Stomach (tissue), 4 donors: ENCODE results near the gene BCAN.

ENCODE experiments used
- CTCF ChIP-seq, 7 experiments: fragments of 450-650 bp in 4 of 7; fragments of 200-600 bp in 3 of 7; sonication (generic) in 3 of 7; IDR thresholded peaks; one replicate each; pipeline ENCODE4 v1.5.1; 2016 to 2019; ENCODE audit warnings: antibody characterized with exemption in 7 of 7, control low read depth in 2 of 7, mild to moderate bottlenecking in 1 of 7
- EP300 ChIP-seq: sonication (generic); formaldehyde crosslinking; IDR thresholded peaks from one replicate; pipeline ENCODE4 v1.6.1; 2017; ENCODE audit warnings: antibody characterized with exemption
- POLR2A ChIP-seq, 4 donors: fragments of 450-650 bp; IDR thresholded peaks; one replicate each; pipeline ENCODE4 v1.6.1; 2016; ENCODE audit warnings: antibody characterized with exemption in 4 of 4, control low read depth in 2 of 4, mild to moderate bottlenecking in 1 of 4, moderate library complexity in 1 of 4
- POLR2AphosphoS5 ChIP-seq, 3 donors: sonication (generic); formaldehyde crosslinking; IDR thresholded peaks; one replicate each; pipeline ENCODE4 v1.6.1; 2016; ENCODE audit warnings: antibody characterized with exemption in 3 of 3

DNA sequence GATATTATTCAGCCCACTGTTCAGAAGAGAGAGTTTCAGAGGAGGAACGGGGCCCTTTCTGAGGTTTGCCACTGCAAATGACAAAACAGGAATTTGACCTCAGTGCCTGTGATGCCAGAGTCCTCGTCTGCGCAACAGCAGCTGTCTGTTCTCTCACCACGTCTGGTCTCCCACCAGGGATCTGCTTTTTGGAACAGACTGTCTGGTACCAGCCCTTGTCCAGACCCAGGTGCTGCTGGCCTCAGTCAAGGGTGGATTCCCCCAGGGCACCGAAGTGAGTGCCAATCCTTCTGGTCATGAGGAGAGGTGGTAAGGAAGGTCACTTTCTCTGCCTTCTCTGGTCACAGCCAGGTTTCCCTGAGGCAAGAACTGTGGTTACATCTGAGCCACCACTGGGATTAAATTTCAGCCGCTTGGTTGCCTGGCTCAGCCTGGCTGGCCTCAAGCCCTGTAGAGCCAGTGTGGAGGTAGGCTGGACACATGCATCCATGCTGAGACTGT lies 2.3 kb upstream of the BCAN start:
- TF ChIP-seq CTCF (IDR thresholded peaks at IDR 0.05), result no peak
- TF ChIP-seq EP300, result no peak
- TF ChIP-seq POLR2AphosphoS5 (IDR thresholded peaks at IDR 0.05), result no peak
- no peak for TF ChIP-seq POLR2A (IDR thresholded peaks at IDR 0.05)
